Activated T-helper 1 cell treated with anti-CD3 and anti-CD28 coated beads, Interleukin-2, amount 50 U/mL, for 16 hours (primary cell): ENCODE data around the gene CRYBA1.
A peak's percentile ranks its signal among the peaks of the same experiment; 100 is the strongest.

Experiments
- DNase-seq, 2 donors: peaks; one replicate each; pipeline ENCODE4 v3.0.0-alpha.2; 2020; ENCODE audit warnings: low read depth in 1 of 2, low spot score in 1 of 2

The CRYBA1 gene

GRCh38 chr17:29278692-29279091 lies 32.0 kb downstream of the CRYBA1 start:
- DNase-seq: no peak

GRCh38 chr17:29279397-29280070 lies 32.9 kb downstream of the CRYBA1 start:
- DNase-seq: no peak

- DNase-seq: no peak
These were observed 36.8 kb downstream of the CRYBA1 start for GRCh38 chr17:29283496-29283895.

- DNase-seq: no peak
These were observed 37.3 kb downstream of the CRYBA1 start for GRCh38 chr17:29283961-29284360.

- no peak for DNase-seq
These were observed 43.2 kb downstream of the CRYBA1 start for GRCh38 chr17:29289852-29290251.

GRCh38 chr17:29291163-29291752 lies 44.6 kb downstream of the CRYBA1 start:
- DNase-seq: no peak

GRCh38 chr17:29292071-29292991 lies 45.7 kb downstream of the CRYBA1 start:
- peak; percentile 23 to 32 for DNase-seq

- peak; percentile 31 to 41 for DNase-seq
These were observed 46.6 kb downstream of the CRYBA1 start for GRCh38 chr17:29292992-29293889.

GRCh38 chr17:29293890-29294579 lies 47.4 kb downstream of the CRYBA1 start, which contains the start of gene NUFIP2:
TSS of gene NUFIP2 (minus strand) at chr17:29294148. CDS start at chr17:29294059, 89 bp downstream.
- peak; percentile 95 to 97 for DNase-seq

- DNase-seq: no peak
These were observed 47.9 kb downstream of the CRYBA1 start for GRCh38 chr17:29294580-29294900.

- no peak for DNase-seq
These were observed 48.8 kb downstream of the CRYBA1 start for GRCh38 chr17:29295420-29295819.

- no peak for DNase-seq
These were observed 52.4 kb downstream of the CRYBA1 start for GRCh38 chr17:29299031-29299430.

GRCh38 chr17:29303386-29303785 lies 56.7 kb downstream of the CRYBA1 start:
- DNase-seq: no peak
